Esophagus muscularis mucosa (tissue), 4 donors: ENCODE measurements around the gene IQCC.
"Not testable (repeated sequence)": the region's sequence is repeated elsewhere in the genome, so short reads cannot be mapped to it uniquely, and the experiment has no call there.

Experiments used
- CTCF ChIP-seq, 3 experiments: fragments of 200-600 bp in 2 of 3; fragments of 450-650 bp in 1 of 3; sonication (generic) in 2 of 3; IDR thresholded peaks; one replicate each; pipeline ENCODE4 v1.5.1; 2017 to 2019; ENCODE audit warnings: antibody characterized with exemption in 3 of 3, mild to moderate bottlenecking in 2 of 3, moderate library complexity in 1 of 3
- EP300 ChIP-seq: sonication (generic); formaldehyde crosslinking; IDR thresholded peaks from one replicate; pipeline ENCODE4 v1.6.1; 2017; ENCODE audit warnings: antibody characterized with exemption
- POLR2A ChIP-seq: fragments of 450-650 bp; IDR thresholded peaks from one replicate; pipeline ENCODE4 v1.6.1; 2017; ENCODE audit warnings: antibody characterized with exemption, moderate library complexity, mild to moderate bottlenecking, low read depth
- POLR2AphosphoS5 ChIP-seq, 2 donors: sonication (generic); formaldehyde crosslinking; IDR thresholded peaks; one replicate each; pipeline ENCODE4 v1.6.1; 2017; ENCODE audit warnings: antibody characterized with exemption in 2 of 2

GRCh38 chr1:32165633-32166032 is 39.8 kb upstream of the IQCC start:
- not testable (repeated sequence) for TF ChIP-seq CTCF (IDR thresholded peaks at IDR 0.05); POLR2A; POLR2AphosphoS5 (IDR thresholded peaks at IDR 0.05); EP300
